ENCODE data around the gene SHC2.

DNA sequence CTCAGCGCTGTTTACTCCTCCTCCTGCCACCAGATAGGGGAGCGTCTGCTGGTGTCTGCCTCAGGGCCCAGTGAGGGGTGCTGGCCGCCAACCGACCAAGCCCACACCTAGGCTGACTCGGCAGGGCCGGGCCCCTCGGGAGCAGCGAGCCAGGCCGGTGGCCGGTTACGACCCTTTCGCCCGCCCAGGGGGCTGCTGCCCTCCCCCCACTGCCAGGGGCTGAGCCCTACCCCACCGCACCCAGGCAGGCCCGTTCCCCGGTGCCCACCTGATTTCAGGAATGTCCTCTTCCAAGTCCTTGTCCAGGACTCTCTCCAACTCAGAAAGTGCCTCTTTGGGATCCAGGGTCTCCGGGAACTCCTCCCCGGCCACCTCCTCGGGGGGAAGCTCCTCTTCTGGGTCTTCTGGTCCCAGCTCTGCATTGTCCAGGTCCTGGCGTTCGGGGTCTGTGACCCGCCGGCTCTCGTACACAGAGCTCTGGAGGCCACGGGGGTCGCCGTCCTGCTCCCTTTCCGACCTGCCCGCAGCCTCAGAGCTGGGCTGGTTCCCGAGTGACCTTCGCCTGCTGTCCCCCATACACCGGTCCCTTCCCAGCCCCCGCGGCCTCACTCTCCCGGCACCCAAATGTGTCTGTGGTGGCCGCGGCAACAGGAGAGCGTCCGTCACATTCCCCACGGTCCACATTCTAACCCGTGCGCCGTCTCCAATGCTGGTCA lies 85.3 kb downstream of the SHC2 start:
- no peak for TF ChIP-seq POLR2A (IDR thresholded peaks at IDR 0.05)
- TF ChIP-seq CTCF (IDR thresholded peaks at IDR 0.05): no peak

Data from adrenal gland (tissue), 5 donors.